GM23248 (cell line): ENCODE data around the gene ZBED4. TPM values are rescaled to one million over a fixed set of nuclear protein-coding genes. Genes with fewer than 3 reads are reported as not detected.

Experiments used
- DNase-seq: peaks from one replicate; pipeline ENCODE4 v3.0.0-alpha.2; 2015
- H2AFZ ChIP-seq: fragments of 200-600 bp; sonication (generic); 2 replicates; pipeline ENCODE4 v1.6.1; 2016; ENCODE audit warnings: antibody characterized with exemption
- H3F3A ChIP-seq: fragments of 200-600 bp; sonication (generic); 2 replicates; pipeline ENCODE4 v1.6.1; 2016; ENCODE audit warnings: mild to moderate bottlenecking, antibody characterized with exemption, mixed run types; ENCODE audit not compliant: insufficient read depth
- H3K27ac ChIP-seq: fragments of 200-600 bp; sonication (generic); 2 replicates; pipeline ENCODE4 v1.5.1; 2016; ENCODE audit warnings: mild to moderate bottlenecking
- H3K27me3 ChIP-seq: fragments of 200-600 bp; sonication (generic); replicated peaks from 2 replicates; pipeline ENCODE4 v1.6.1; 2016; ENCODE audit warnings: mild to moderate bottlenecking; ENCODE audit not compliant: insufficient read depth
- H3K36me3 ChIP-seq: fragments of 200-600 bp; sonication (generic); 2 replicates; pipeline ENCODE4 v1.6.1; 2016; ENCODE audit warnings: low read depth, mild to moderate bottlenecking
- H3K4me1 ChIP-seq: fragments of 200-600 bp; sonication (generic); 2 replicates; pipeline ENCODE4 v1.6.1; 2016; ENCODE audit warnings: mild to moderate bottlenecking; ENCODE audit not compliant: insufficient read depth
- H3K4me2 ChIP-seq: fragments of 200-600 bp; sonication (generic); one replicate; pipeline ENCODE4 v1.6.1; 2016; ENCODE audit warnings: mild to moderate bottlenecking; ENCODE audit not compliant: unreplicated experiment
- H3K4me3 ChIP-seq: fragments of 200-600 bp; sonication (generic); 2 replicates; pipeline ENCODE4 v1.5.1; 2016; ENCODE audit warnings: mild to moderate bottlenecking
- H3K79me2 ChIP-seq: fragments of 200-600 bp; sonication (generic); 2 replicates; pipeline ENCODE4 v1.6.1; 2016; ENCODE audit warnings: mild to moderate bottlenecking; ENCODE audit not compliant: insufficient read depth
- H3K9ac ChIP-seq: fragments of 200-600 bp; sonication (generic); 2 replicates; pipeline ENCODE4 v1.6.1; 2016; ENCODE audit warnings: mild to moderate bottlenecking
- H3K9me2 ChIP-seq: fragments of 200-600 bp; sonication (generic); 2 replicates; pipeline ENCODE4 v1.6.1; 2016; ENCODE audit warnings: mixed run types, mild to moderate bottlenecking, moderate library complexity; ENCODE audit not compliant: insufficient read depth
- H3K9me3 ChIP-seq: fragments of 200-600 bp; sonication (generic); one replicate; pipeline ENCODE4 v1.6.1; 2017; ENCODE audit warnings: low read depth
- H4K20me1 ChIP-seq: fragments of 200-600 bp; sonication (generic); 2 replicates; pipeline ENCODE4 v1.6.0; 2016; ENCODE audit not compliant: insufficient read depth
- EZH2 ChIP-seq: fragments of 200-600 bp; sonication (generic); IDR thresholded peaks from 2 replicates; pipeline ENCODE4 v1.6.1; 2018; ENCODE audit warnings: antibody characterized with exemption, mild to moderate bottlenecking; ENCODE audit not compliant: insufficient read depth, poor library complexity, severe bottlenecking
- EZH2phosphoT487 ChIP-seq: fragments of 200-600 bp; sonication (generic); IDR thresholded peaks from 2 replicates; pipeline ENCODE4 v1.6.1; 2018; ENCODE audit warnings: antibody characterized with exemption, moderate library complexity, mild to moderate bottlenecking, low read depth; ENCODE audit not compliant: insufficient read depth
- WGBS, 2 experiments: methylation state at CpG; one replicate each; pipeline ENCODE4 v1.1.6; 2015 to 2017; ENCODE audit warnings: low lambda C conversion rate in 2 of 2, low coverage in 1 of 2; ENCODE audit errors: missing lambda C conversion rate in 2 of 2; 5-methylcytosine and 5-hydroxymethylcytosine counted together
- in situ Hi-C: fragments of 300-500 bp; cut with MboI; formaldehyde crosslinking; loops from 2 replicates; pipeline ENCODE4 v1.15.0; 2020
- polyA plus RNA-seq: library from polyadenylated mRNA; unstranded; fragments of >200 nt; fragmentation: Nextera tagmentation; extraction: Ambion mirVana; gene quantifications from 2 replicates; pipeline ENCODE4 v1.2.1, GENCODE V29; 2016
- total RNA-seq: library from RNA; depleted of rRNA; stranded (reverse); fragments of >200 nt; shearing (Covaris generic); gene quantifications from 2 replicates; pipeline ENCODE4 v1.2.3, GENCODE V29; 2014

Gene ZBED4
- total and polyA plus RNA-seq, 2 experiments from 2014 or later = 5.0 to 7.7 TPM

DNA sequence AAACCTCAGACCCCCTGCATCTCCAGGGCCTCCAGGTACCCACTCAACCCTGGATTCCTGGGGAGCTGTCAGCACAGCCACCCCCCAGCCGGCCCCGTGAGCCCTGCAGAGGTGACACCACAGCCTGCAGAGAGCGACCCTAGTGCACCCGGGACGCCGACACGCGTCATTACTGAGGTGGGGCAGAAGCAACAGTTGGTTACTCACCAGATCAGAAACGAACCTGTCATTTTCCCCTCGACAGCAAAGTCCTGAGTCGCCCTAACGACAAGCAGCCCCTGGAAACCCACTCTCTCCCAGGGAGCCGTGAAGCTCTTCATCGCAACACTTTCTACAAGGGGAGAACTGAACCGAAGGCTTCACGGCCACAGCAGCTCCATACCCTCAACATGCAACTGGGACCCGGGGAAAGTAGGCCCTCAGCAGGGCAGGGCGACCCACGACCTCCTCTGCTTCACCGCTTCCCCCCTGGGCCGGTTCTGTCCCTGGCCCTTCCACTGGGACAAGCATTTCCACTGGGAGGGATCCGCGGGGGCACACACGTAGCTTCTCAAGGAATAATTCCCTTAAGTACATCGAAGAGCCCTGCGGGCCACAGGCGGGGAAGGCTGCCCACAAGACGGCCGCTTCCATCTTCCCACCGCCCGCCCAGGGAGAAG is 27.6 kb upstream of the ZBED4 start:
- TF ChIP-seq EZH2 = no peak
- TF ChIP-seq EZH2phosphoT487 = no peak
- in situ Hi-C loops = no loop called here
- peaks cover 20% of the 10 kb centered on the region for H3K36me3 ChIP-seq
- H3F3A ChIP-seq = 0 out of 2 replicates have a peak, but pooled peaks cover 3% of the 10 kb centered on the region
- peaks cover 14% of the 10 kb centered on the region for H3K4me1 ChIP-seq
- H3K27me3 ChIP-seq = no peaks in the 10 kb centered on the region
- no peak overlapping the region for H2AFZ ChIP-seq
- H3K9me3 ChIP-seq = no peaks in the 10 kb centered on the region
- peak overlapping the region; percentile 92 for H3K4me3 ChIP-seq
- H3K4me2 ChIP-seq = peak overlapping the region; percentile 94
- peaks cover 19% of the 10 kb centered on the region for H4K20me1 ChIP-seq
- no peaks in the 10 kb centered on the region for H3K9me2 ChIP-seq
- WGBS, 2 experiments = 4% methylated on average over 25 to 26 of the region's 31 CpGs
- peaks cover 60% of the 10 kb centered on the region for H3K79me2 ChIP-seq
- peak overlapping the region; percentile 93 for H3K27ac ChIP-seq
- H3K9ac ChIP-seq = peak overlapping the region; percentile 95
- DNase-seq = peak; percentile 81

DNA sequence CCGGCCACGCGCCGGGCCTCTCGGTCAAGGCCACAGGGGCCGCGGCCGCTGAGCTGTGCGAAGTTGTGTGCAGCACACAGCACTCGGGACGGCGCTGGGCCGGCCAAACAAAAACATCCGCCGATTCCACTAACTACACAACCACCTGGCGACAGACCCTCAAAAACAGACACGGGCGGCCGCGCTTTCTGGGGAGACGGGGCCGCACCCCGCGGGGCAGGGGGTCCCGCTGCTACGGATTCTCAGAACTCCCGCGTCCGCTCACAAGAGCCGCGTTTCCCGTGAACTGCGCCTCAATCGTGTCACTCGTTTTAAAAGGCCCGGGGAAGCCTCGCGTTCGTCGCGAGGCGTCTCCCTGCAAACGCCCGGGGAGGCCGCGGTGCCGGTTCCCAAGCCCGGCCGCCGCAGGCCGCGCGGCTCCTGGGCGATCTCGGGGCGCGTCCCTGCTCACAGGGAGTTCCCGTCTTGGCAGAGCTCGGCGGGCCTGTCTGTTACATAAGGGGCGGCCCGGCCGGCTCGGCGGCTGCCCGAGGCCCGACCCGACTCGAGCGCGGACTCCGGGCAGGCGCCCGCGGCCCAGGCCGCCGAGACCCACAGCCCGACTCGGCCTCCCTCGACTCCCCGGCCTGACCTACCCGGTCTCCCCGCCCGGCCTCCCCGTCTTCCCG is 26.9 kb upstream of the ZBED4 start:
- Histone ChIP-seq H3K79me2 (peaks cover 54% of the 10 kb centered on the region), H3K9ac (peak overlapping the region; percentile 95), H3F3A (0 out of 2 replicates have a peak, but pooled peaks cover 3% of the 10 kb centered on the region), H3K27me3 (no peaks in the 10 kb centered on the region), H3K27ac (peak overlapping the region; percentile 93), H3K9me2 (no peaks in the 10 kb centered on the region), H4K20me1 (peaks cover 17% of the 10 kb centered on the region), H3K36me3 (peaks cover 17% of the 10 kb centered on the region), H3K4me2 (peak overlapping the region; percentile 94), H2AFZ (0 out of 2 replicates have a peak overlapping the region, but pooled peaks have one; percentile 18), H3K4me1 (peaks cover 14% of the 10 kb centered on the region), H3K9me3 (no peaks in the 10 kb centered on the region), H3K4me3 (peak overlapping the region; percentile 92)
- in situ Hi-C loops = no loop called here
- TF ChIP-seq EZH2phosphoT487 (no peak), EZH2 (no peak)
- DNase-seq = peak; percentile 78
- 0 to 2% methylated on average over 47 to 50 of the region's 86 CpGs for WGBS, 2 experiments

DNA sequence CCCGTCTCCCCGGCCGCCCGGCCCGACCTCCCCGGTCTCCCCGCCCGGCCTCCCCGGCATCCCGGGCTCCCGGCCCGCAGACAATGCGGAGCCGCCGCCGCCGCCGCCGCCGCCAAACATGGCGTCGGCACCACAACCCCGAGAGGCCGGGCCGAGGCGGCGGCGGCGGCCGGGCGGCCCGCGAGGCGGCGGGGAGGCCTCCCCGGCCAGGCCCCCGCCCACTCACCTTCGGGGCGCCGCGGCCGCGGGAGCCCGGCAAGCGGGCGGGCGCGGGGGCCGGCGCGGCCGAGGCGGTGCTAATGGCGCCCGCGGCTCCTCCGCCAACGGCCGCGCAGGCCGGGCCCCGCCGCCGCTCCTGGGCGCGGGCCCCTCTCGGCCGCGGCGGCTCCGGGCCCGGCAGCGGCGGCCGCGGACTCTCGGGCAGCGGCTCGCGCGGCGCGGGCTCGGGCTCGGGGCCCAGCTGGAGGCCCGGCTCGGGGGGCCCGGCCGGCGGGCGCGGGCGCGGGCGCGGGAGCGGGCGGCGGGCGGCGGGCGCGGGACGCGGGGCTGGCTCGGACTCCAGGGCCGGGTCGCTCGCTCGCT is 26.3 kb upstream of the ZBED4 start:
- DNase-seq = peak; percentile 69
- in situ Hi-C loops = no loop called here
- Histone ChIP-seq H3K9me3 (no peaks in the 10 kb centered on the region), H3K4me2 (peak overlapping the region; percentile 94), H3K9ac (peak overlapping the region; percentile 95), H3K27me3 (no peaks in the 10 kb centered on the region), H3F3A (0 out of 2 replicates have a peak, but pooled peaks cover 3% of the 10 kb centered on the region), H3K27ac (peak overlapping the region; percentile 93), H3K9me2 (no peaks in the 10 kb centered on the region), H4K20me1 (peaks cover 14% of the 10 kb centered on the region), H3K36me3 (peaks cover 17% of the 10 kb centered on the region), H2AFZ (0 out of 2 replicates have a peak overlapping the region, but pooled peaks have one; percentile 18), H3K4me1 (peaks cover 14% of the 10 kb centered on the region), H3K79me2 (peaks cover 47% of the 10 kb centered on the region), H3K4me3 (peak overlapping the region; percentile 92)
- TF ChIP-seq EZH2phosphoT487 (no peak), EZH2 (no peak)
- WGBS, 2 experiments = 0 to 2% methylated on average over 9 to 34 of the region's 110 CpGs

DNA sequence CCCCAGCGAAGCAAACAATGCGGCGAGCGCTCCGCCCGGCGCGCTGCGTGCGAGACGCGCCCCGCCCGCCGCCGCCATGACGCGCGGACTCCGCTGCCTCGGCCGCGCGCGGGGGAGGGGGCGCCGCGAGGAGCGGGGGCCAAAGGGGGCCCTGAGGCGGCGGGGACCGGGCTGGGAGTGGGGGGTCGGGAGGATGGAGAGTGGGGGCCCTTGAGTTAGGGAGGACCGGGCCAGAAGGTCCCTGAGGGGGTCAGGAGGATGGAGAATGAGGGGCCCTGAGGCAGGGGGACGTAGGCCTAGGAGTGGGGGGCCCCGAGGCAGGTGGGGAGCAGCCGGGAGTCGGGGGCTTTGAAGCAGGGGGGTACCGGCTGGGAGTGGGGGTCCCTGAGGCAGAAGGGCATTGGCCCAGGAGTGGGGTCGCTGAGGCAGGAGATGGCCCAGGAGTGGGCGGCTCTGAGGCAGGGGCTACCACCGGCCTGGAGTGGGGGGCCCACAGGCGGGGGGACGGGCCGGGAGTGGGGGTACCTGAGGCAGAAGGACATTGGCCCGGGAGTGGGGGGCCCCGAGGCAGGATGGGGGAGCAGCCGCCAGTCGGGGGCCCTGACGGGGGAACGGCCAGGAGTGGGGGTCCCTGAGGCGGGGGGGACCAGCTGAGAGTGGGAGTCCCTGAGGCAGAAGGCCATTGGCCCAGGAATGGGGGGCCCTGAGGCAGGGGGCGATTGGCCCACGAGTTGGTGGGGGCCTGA is 25.6 kb upstream of the ZBED4 start, which contains the start of gene BRD1:
BRD1 (minus strand) TSS at position 21 of the 746 bp plus-strand sequence. CDS start 3,556 bp downstream, outside the sequence.
- Histone ChIP-seq H3K79me2 (peaks cover 41% of the 10 kb centered on the region), H3F3A (0 out of 2 replicates have a peak, but pooled peaks cover 3% of the 10 kb centered on the region), H2AFZ (peak within 1 kb of the TSS; percentile 94), H3K4me2 (peak within 1 kb of the TSS; percentile 95), H3K4me3 (peak within 1 kb of the TSS; percentile 92), H3K9ac (peak within 1 kb of the TSS; percentile 98), H3K27me3 (no peaks in the 10 kb centered on the region), H3K9me2 (no peaks in the 10 kb centered on the region), H3K4me1 (peaks cover 14% of the 10 kb centered on the region), H4K20me1 (peaks cover 13% of the 10 kb centered on the region), H3K27ac (peak within 1 kb of the TSS; percentile 93), H3K9me3 (no peaks in the 10 kb centered on the region), H3K36me3 (peaks cover 10% of the 10 kb centered on the region)
- in situ Hi-C loops = no loop called here
- TF ChIP-seq EZH2phosphoT487 (no peak), EZH2 (no peak)
- 0 to 22% methylated on average over 15 to 47 of the region's 54 CpGs for WGBS, 2 experiments
- peak; percentile 88 for DNase-seq
